Psoas muscle (tissue), 8 donors: Measurements from ENCODE around the gene OR52H1. TPM values are rescaled to one million over a fixed set of nuclear protein-coding genes. Genes with fewer than 3 reads are reported as not detected.
A peak's percentile ranks its signal among the peaks of the same experiment; 100 is the strongest.

ENCODE experiments used
- ATAC-seq, 4 donors: fragments of 200-7000 bp; cut with Tn5 transposase; one replicate each; pipeline ENCODE4 v1.9.1; 2020; ENCODE audit warnings: moderate library complexity in 3 of 4, mild to moderate bottlenecking in 2 of 4
- DNase-seq, 2 donors: peaks; one replicate each; pipeline ENCODE4 v3.0.0-alpha.2; 2020
- H3K27ac ChIP-seq: fragments of 200-600 bp; one replicate; pipeline ENCODE4 v1.8.0; 2022
- H3K27me3 ChIP-seq, 3 donors: fragments of 200-600 bp in 1 of 3; one replicate each; pipeline versions ENCODE4 v1.6.1 to v1.8.0; 2013 to 2022; ENCODE audit warnings: low read length in 2 of 3, mild to moderate bottlenecking in 2 of 3, moderate library complexity in 1 of 3; ENCODE audit not compliant: insufficient read depth in 3 of 3
- H3K36me3 ChIP-seq, 2 donors: fragments of 200-600 bp in 1 of 2; one replicate each; pipeline versions ENCODE4 v1.6.1 to v1.8.0; 2013 to 2022; ENCODE audit warnings: low read depth in 1 of 2, mild to moderate bottlenecking in 1 of 2, moderate library complexity in 1 of 2; ENCODE audit not compliant: insufficient read depth in 1 of 2
- H3K4me1 ChIP-seq: fragments of 200-600 bp; one replicate; pipeline ENCODE4 v1.8.0; 2022
- H3K4me3 ChIP-seq: fragments of 200-600 bp; one replicate; pipeline ENCODE4 v1.8.0; 2022; ENCODE audit warnings: mild to moderate bottlenecking
- H3K9me3 ChIP-seq: fragments of 200-600 bp; one replicate; pipeline ENCODE4 v1.8.0; 2022
- WGBS, 3 donors: extraction: QIAGEN DNeasy Blood & Tissue Kit; methylation state at CpG; one replicate each; pipeline versions ENCODE4 v1.1.6 to v1.1.7; 2013; 5-methylcytosine and 5-hydroxymethylcytosine counted together
- intact Hi-C, 2 donors: fragments of 100-400 bp; cut with DNase I; formaldehyde crosslinking; loops; one replicate each; pipeline versions ENCODE4 v1.11.0 to v1.14.2; 2022
- long read RNA-seq, 2 donors: library from polyadenylated mRNA; unstranded; transcript quantifications; one replicate each; pipeline ENCODE4 v2.0.0, GENCODE V29; 2021
- polyA plus RNA-seq, 3 donors: library from polyadenylated mRNA; stranded (reverse); fragments of 200-250 nt; gene quantifications; one replicate each; pipeline ENCODE4 v1.2.3, GENCODE V29; 2013
- total RNA-seq, 4 donors: library from RNA; stranded (reverse); fragmentation: NEBNext Ultra II Directional in 2 of 4; extraction: Animal tissue kit (Norgen Biotek cat#: 25700) in 2 of 4; gene quantifications; one replicate each; pipeline versions ENCODE4 v1.2.1 to v1.2.4, GENCODE V29; 2021 to 2023
- TF ChIP-seq, protein P1 (sequence below): fragments of 200-600 bp; IDR thresholded peaks from one replicate; pipeline ENCODE4 v1.8.0; 2022; ENCODE audit warnings: antibody characterized with exemption
- donor health status: healthy with polysubstance abuse.
- donor health status: DM: no; HTN: no; CAD: no; lungs with moderate emphysema.
- donor health status: Bipolar disorder and iron deficiency.
- donor health status: healthy.
- donor health status: DM: yes; HTN: yes; CAD: no.
- donor health status: DM: no; HTN: no; CAD: no.
- donor health status: DM: no; HTN: no; CAD: no.
- donor health status: DM: yes; HTN: yes; CAD: no.

Gene OR52H1
- total RNA-seq (not detected), polyA plus RNA-seq (not detected)
- long read RNA-seq, donor 1, result 0 reads
- long read RNA-seq, donor 2, result 0 reads

DNA sequence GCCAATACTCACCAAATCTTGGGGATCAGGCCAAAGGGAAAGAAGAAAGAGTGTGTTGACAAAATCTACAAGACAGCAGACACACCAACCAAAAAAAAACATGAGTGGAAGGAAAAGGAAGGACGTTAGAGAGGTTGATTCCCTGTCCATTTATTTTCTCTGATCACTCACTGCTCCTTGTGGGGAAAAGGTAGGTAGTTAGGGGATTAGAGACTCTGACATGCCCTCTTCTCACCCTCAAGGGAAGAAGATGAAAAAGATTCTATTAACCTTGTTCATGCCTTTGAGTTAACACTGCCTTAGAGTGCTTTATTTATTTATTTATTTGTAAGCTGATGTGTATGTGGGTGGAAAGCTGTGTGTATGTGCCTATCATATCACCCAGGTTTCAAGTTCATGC, at the start of gene OR52H1:
Gene OR52H1, minus strand, starts transcription at position 101 of the 400 bp plus-strand sequence. CDS start 3,035 bp downstream, outside the sequence.
- H3K9me3 ChIP-seq, result no peaks in the 10 kb centered on the region
- WGBS, 3 donors, result 7 to 25% (median 21%) methylated on average over 1 of the region's 1 CpG

DNA sequence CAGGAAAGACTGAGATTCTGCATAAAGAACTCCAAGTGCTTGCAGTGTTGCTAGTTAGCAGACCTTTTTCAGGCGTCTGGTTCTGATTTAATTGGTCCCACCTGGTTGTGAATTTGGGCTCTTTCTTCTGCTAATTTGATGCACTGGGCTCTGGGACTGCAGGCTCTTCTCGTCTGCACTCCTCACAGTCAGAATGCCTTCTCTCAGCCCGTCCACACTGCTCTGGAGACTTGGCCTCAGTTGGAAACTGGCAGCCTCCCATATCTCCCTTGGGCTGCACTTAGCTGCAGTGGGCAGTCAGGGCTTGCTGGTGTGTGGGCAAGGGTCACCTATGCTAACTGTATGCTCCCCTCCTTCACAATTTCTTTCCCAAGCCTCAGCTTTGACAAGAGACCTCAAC, 49.6 kb upstream of the OR52H1 start:
- H3K27me3 ChIP-seq, result peaks cover 0 to 2% (median 0%) of the 10 kb centered on the region in 3 donors
- TF ChIP-seq, protein P1, sequence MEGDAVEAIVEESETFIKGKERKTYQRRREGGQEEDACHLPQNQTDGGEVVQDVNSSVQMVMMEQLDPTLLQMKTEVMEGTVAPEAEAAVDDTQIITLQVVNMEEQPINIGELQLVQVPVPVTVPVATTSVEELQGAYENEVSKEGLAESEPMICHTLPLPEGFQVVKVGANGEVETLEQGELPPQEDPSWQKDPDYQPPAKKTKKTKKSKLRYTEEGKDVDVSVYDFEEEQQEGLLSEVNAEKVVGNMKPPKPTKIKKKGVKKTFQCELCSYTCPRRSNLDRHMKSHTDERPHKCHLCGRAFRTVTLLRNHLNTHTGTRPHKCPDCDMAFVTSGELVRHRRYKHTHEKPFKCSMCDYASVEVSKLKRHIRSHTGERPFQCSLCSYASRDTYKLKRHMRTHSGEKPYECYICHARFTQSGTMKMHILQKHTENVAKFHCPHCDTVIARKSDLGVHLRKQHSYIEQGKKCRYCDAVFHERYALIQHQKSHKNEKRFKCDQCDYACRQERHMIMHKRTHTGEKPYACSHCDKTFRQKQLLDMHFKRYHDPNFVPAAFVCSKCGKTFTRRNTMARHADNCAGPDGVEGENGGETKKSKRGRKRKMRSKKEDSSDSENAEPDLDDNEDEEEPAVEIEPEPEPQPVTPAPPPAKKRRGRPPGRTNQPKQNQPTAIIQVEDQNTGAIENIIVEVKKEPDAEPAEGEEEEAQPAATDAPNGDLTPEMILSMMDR, result no peak
- H3K27ac ChIP-seq, result no peak overlapping the region
- DNase-seq, result no peak
- no peak for ATAC-seq
- H3K9me3 ChIP-seq, result no peaks in the 10 kb centered on the region
- 45 to 55% (median 46%) methylated on average over 3 of the region's 3 CpGs for WGBS, 3 donors
- intact Hi-C loops, result loop anchor here in 1 of 2 donors (5.0 kb wide), 1 partner anchor 209 kb away; the partner anchor contains the start of gene OR52N2
- no peak overlapping the region for H3K4me3 ChIP-seq
- H3K36me3 ChIP-seq, result no peaks in the 10 kb centered on the region
- H3K4me1 ChIP-seq, result no peaks in the 10 kb centered on the region

More for the DNA sequence above, at the start of gene OR52H1:
- Histone ChIP-seq H3K27me3 (peaks cover 0 to 3% (median 0%) of the 10 kb centered on the region in 3 donors), H3K27ac (no peak within 1 kb of the TSS), H3K36me3 (no peaks in the 10 kb centered on the region), H3K4me3 (no peak within 1 kb of the TSS), H3K4me1 (no peaks in the 10 kb centered on the region)
- TF ChIP-seq, protein P1, result no peak
- intact Hi-C loops, result no loop called here
- DNase-seq, result no peak
- ATAC-seq, result no peak

DNA sequence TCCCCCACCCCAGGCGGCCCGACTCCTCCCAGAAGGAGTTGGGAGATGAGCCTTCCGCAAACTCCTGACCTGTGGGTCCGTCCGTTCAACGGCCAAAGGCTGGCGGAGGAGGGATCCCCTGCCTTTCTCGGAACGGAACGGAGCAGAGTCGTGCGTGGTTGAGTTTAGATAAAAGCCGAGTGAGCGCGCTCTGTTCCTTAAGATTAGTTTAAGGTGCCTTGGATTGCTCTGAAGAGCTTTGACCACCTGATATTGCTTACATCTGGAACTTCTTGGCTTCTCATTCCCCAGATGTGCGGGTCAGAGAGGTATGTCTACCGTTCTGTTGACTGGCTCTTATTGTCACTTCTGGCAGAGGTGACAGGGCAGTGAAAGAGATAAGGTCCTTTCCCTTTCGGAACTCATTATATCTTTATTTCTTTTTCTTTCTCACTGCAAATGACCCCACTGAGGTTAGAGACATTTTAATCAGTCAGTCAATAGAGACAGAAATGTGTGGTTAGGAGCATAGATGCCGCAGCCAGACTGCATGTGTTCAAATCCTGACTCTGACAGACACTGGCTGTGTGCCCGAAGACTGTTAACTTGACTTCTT, 48.4 kb upstream of the OR52H1 start, which contains the start of gene TRIM6:
Gene TRIM6, plus strand, starts transcription at position 31 of the 595 bp plus-strand sequence. Its CDS starts 261 bp downstream, at position 292.
- 10 to 15% (median 12%) methylated on average over 18 to 20 of the region's 20 CpGs for WGBS, 3 donors
- DNase-seq (peak; percentile 55 to 73), ATAC-seq (peak in 1 of 4 donors; percentile 52)
- Histone ChIP-seq H3K4me3 (peak within 1 kb of the TSS; percentile 54), H3K9me3 (no peaks in the 10 kb centered on the region), H3K4me1 (no peaks in the 10 kb centered on the region), H3K36me3 (no peaks in the 10 kb centered on the region), H3K27me3 (peaks cover 0 to 2% (median 0%) of the 10 kb centered on the region in 3 donors), H3K27ac (no peak within 1 kb of the TSS)
- intact Hi-C loops, result loop anchor here in 1 of 2 donors (5.0 kb wide), 1 partner anchor 211 kb away; the partner anchor contains the start of gene OR52N2
- TF ChIP-seq, protein P1, result no peak

DNA sequence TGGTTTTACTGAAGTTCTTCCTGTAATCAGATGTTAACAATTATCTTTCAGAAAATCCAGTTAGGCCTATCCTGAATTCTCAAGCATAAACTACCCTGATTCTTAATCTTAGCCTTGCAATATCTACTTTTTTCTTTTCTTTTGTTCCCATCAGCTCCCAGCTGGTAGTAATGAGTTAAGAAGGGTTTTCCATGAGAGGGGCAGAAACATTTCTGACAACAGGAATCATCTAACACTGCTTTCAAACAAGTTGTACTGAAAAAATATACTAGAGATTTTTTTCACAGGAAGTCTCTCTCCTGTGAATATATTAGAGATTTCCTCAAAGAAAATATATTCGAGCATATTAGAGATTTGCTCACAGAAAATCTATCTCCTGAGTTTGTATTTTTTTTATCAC, 44.8 kb upstream of the OR52H1 start:
- Histone ChIP-seq H3K27ac (no peak overlapping the region), H3K36me3 (no peaks in the 10 kb centered on the region), H3K27me3 (peaks cover 0 to 2% (median 0%) of the 10 kb centered on the region in 3 donors), H3K4me1 (no peaks in the 10 kb centered on the region), H3K9me3 (no peaks in the 10 kb centered on the region), H3K4me3 (no peak overlapping the region)
- TF ChIP-seq, protein P1, result no peak
- WGBS, 3 donors, result 64 to 67% (median 66%) methylated on average over 1 of the region's 1 CpG
- ATAC-seq (no peak), DNase-seq (no peak)
- intact Hi-C loops, result no loop called here
